ENCODE measurements around the gene ART5. TPM values are rescaled to one million over a fixed set of nuclear protein-coding genes. Genes with fewer than 3 reads are reported as not detected.

The ART5 gene
- total RNA-seq, 1 experiment from 2014 or later: 1.1 TPM

DNA sequence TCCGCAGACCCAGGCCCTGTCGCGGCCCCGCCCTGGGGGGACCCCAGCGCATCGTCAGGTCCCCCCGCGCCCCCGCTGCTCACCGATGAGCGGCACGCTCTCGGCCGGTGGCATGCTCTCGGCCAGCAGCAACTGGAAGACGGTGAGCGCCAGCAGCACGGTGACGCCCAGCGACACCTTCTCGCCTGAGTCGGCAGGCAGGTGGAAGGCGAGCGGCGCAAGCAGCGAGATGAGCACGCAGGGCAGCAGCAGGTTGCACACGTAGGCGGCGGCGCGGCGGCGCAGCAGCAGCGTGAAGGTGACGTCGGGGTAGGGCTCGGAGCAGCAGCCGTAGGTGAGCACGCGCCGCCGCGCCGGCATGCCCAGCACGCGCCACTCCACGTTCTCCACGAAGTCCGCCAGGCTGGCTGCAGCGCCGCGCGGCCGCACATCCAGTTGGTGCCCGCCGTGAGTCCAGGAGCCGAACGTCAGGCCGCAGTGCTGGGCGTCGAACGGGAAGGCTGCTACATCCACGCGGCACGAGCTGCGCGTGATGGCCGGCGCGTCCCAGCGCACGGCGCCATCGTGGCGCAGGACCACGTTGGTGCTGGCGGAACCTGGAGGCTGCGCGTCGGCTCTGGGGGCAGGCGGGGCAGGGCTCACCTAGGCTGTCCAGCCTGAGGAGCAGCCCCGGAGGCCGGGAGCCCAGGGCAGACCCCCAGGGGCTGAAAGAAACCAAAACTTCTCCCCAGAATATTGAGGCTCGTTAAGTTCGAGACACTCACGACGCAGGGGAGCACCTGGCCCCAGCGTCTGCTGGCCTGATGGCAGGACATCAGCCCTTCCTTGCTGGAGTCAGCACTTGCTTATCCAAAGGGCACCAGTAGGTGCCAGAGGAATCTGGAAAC lies 25.6 kb upstream of the ART5 start:
- Histone ChIP-seq H3K9me3 (no peaks in the 10 kb centered on the region), H3K27me3 (replicated peaks; ENCODE audit: control insufficient read depth, insufficient read depth, low read length) (no peaks in the 10 kb centered on the region), H3K4me1 (no peaks in the 10 kb centered on the region), H3K4me3 (ENCODE audit: low read depth, low read length) (no peak overlapping the region), H3K36me3 (ENCODE audit: control insufficient read depth, insufficient read depth, low read length) (0 out of 2 replicates have a peak, but pooled peaks cover 3% of the 10 kb centered on the region)
- POLR2A ChIA-PET: no interaction called here
- Mint-ChIP-seq H3K4me1 (ENCODE audit: low read depth, unreplicated experiment) (no peaks in the 10 kb centered on the region), H3K27me3 (ENCODE audit: insufficient read depth, unreplicated experiment) (no peaks in the 10 kb centered on the region), H3K9me3 (ENCODE audit: unreplicated experiment) (no peaks in the 10 kb centered on the region), H3K4me3 (ENCODE audit: unreplicated experiment) (no peak overlapping the region), H3K27ac (ENCODE audit: unreplicated experiment) (no peak overlapping the region), H3K36me3 (ENCODE audit: insufficient read depth, unreplicated experiment) (peaks cover 55% of the 10 kb centered on the region)
- CTCF ChIA-PET: no interaction called here
- intact Hi-C loops (cut with micrococcal nuclease; ENCODE audit: unreplicated experiment): no loop called here
- no TSS peak for BruUV-seq (replicated peaks)
- TF ChIP-seq, protein P1, sequence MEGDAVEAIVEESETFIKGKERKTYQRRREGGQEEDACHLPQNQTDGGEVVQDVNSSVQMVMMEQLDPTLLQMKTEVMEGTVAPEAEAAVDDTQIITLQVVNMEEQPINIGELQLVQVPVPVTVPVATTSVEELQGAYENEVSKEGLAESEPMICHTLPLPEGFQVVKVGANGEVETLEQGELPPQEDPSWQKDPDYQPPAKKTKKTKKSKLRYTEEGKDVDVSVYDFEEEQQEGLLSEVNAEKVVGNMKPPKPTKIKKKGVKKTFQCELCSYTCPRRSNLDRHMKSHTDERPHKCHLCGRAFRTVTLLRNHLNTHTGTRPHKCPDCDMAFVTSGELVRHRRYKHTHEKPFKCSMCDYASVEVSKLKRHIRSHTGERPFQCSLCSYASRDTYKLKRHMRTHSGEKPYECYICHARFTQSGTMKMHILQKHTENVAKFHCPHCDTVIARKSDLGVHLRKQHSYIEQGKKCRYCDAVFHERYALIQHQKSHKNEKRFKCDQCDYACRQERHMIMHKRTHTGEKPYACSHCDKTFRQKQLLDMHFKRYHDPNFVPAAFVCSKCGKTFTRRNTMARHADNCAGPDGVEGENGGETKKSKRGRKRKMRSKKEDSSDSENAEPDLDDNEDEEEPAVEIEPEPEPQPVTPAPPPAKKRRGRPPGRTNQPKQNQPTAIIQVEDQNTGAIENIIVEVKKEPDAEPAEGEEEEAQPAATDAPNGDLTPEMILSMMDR (IDR thresholded peaks at IDR 0.05; ENCODE audit: insufficient read depth in 1 of 2, low read depth in 1 of 2, low read length in 1 of 2, severe bottlenecking in 1 of 2, unreplicated experiment in 1 of 2): no peak
- no peak for DNase-seq

DNA sequence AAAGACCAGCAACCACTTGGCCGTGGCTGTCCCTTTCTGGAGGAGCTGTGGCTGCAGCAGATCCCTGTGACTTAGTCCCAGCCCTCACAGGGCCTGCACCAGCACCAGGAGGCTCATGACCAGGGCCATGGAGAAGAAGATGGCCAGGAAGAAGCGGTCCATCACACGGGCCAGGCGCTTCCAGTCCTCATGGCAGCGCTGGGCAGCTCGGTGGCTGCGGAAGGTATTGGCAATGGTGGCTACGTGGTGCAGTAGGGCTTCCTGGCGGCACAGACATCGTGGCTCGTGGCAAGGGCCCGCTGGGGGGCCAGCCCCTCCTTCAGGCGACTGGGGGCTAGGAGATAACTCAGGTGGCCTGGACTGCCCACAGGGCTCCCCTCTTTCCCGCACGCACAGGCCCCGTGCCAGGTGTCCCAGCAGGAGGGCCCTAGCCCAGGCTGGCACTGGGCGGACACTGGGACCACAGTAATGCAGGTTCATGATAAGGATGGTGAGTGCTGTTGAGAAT lies 24.3 kb upstream of the ART5 start:
- Mint-ChIP-seq H3K4me1 (ENCODE audit: low read depth, unreplicated experiment) (no peaks in the 10 kb centered on the region), H3K4me3 (ENCODE audit: unreplicated experiment) (no peak overlapping the region), H3K27me3 (ENCODE audit: insufficient read depth, unreplicated experiment) (no peaks in the 10 kb centered on the region), H3K36me3 (ENCODE audit: insufficient read depth, unreplicated experiment) (peaks cover 52% of the 10 kb centered on the region), H3K9me3 (ENCODE audit: unreplicated experiment) (no peaks in the 10 kb centered on the region), H3K27ac (ENCODE audit: unreplicated experiment) (no peak overlapping the region)
- POLR2A ChIA-PET: no interaction called here
- intact Hi-C loops (cut with micrococcal nuclease; ENCODE audit: unreplicated experiment): no loop called here
- no peak for DNase-seq
- Histone ChIP-seq H3K27me3 (replicated peaks; ENCODE audit: control insufficient read depth, insufficient read depth, low read length) (no peaks in the 10 kb centered on the region), H3K4me3 (ENCODE audit: low read depth, low read length) (no peak overlapping the region), H3K36me3 (ENCODE audit: control insufficient read depth, insufficient read depth, low read length) (0 out of 2 replicates have a peak, but pooled peaks cover 2% of the 10 kb centered on the region), H3K4me1 (no peaks in the 10 kb centered on the region), H3K9me3 (no peaks in the 10 kb centered on the region)
- TF ChIP-seq, protein P1 (IDR thresholded peaks at IDR 0.05; ENCODE audit: insufficient read depth in 1 of 2, low read depth in 1 of 2, low read length in 1 of 2, severe bottlenecking in 1 of 2, unreplicated experiment in 1 of 2): no peak
- CTCF ChIA-PET: no interaction called here
- BruUV-seq (replicated peaks): no TSS peak

DNA sequence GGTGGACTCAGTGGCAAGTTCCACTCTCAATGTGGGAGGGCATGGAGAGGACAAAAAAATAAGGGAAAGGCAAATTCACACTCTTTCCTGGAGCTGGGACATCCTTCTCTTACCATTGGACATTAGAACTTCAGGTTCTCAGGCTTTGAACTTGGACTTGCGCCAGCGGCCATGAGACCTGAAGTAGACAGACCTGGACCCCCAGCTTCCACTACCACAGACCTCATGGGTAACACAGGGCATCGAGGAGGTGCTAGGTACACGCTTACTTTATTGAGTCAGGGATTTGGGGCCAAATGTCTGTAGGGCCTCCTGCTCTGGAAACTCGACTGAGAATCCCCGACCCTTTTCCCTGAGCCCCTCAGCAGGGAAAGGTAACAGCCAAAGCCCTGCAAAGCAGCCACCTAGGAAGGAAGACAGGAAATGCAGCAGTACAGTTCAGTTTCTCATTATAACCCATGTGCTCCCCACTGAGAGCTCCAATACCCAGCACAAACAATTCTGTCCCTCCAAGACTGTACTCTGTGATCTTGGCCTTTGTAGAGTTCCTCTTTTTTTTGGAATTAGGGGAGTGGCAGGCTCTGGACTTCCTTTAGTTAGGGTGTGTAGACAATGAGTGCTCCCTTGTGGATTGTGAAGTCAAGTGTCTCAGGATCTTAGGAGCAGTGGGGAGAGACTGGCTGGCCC lies 23.7 kb upstream of the ART5 start:
- intact Hi-C loops (cut with micrococcal nuclease; ENCODE audit: unreplicated experiment): no loop called here
- no peak overlapping the region for H3K4me3 Mint-ChIP-seq (ENCODE audit: unreplicated experiment)
- peaks cover 48% of the 10 kb centered on the region for H3K36me3 Mint-ChIP-seq (ENCODE audit: insufficient read depth, unreplicated experiment)
- Histone ChIP-seq H3K36me3 (ENCODE audit: control insufficient read depth, insufficient read depth, low read length) (0 out of 2 replicates have a peak, but pooled peaks cover 2% of the 10 kb centered on the region), H3K9me3 (no peaks in the 10 kb centered on the region), H3K27me3 (replicated peaks; ENCODE audit: control insufficient read depth, insufficient read depth, low read length) (no peaks in the 10 kb centered on the region), H3K4me1 (no peaks in the 10 kb centered on the region), H3K4me3 (ENCODE audit: low read depth, low read length) (no peak overlapping the region)
- BruUV-seq (replicated peaks): no TSS peak
- ChIA-PET CTCF (no interaction called here), POLR2A (no interaction called here)
- no peak for DNase-seq
- TF ChIP-seq, protein P1 (IDR thresholded peaks at IDR 0.05; ENCODE audit: insufficient read depth in 1 of 2, low read depth in 1 of 2, low read length in 1 of 2, severe bottlenecking in 1 of 2, unreplicated experiment in 1 of 2): no peak
- no peak overlapping the region for H3K27ac Mint-ChIP-seq (ENCODE audit: unreplicated experiment)
- no peaks in the 10 kb centered on the region for H3K27me3 Mint-ChIP-seq (ENCODE audit: insufficient read depth, unreplicated experiment)
- H3K9me3 Mint-ChIP-seq (ENCODE audit: unreplicated experiment): no peaks in the 10 kb centered on the region
- no peaks in the 10 kb centered on the region for H3K4me1 Mint-ChIP-seq (ENCODE audit: low read depth, unreplicated experiment)
